HG02938 (cell line): ENCODE measurements around the gene ADAMTS2.

Experiments used
- ATAC-seq: cut with Tn5 transposase; IDR thresholded peaks from one replicate; pipeline ENCODE4 v1.9.1; 2021; ENCODE audit warnings: mild to moderate bottlenecking, moderate library complexity; ENCODE audit not compliant: unreplicated experiment

Gene ADAMTS2

GRCh38 chr5:179204572-179204971 is 140.7 kb downstream of the ADAMTS2 start:
- no peak for ATAC-seq

DNA sequence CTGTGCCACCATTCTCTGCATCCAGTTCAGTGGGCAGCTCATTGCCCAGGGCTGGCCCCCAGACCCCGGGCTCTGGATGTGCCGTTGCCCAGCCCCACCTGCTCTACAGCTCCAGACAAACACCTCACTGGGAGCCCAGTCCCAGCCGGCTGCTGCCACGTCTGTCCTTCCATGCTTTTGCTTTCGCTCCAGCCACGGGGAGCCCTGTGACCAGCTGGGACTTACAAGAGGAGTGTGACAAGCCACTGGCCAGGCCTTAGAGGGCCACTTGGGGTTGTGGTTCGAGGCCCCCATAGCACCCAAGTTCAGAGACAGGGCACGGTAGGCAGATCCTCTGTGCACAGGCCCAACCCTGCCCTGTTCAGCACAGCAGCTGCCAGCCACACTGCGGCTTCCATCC is 142.0 kb downstream of the ADAMTS2 start:
- no peak for ATAC-seq

- ATAC-seq = no peak
Measured at GRCh38 chr5:179201986-179202385, 143.3 kb downstream of the ADAMTS2 start.

GRCh38 chr5:179199246-179199645 is 146.0 kb downstream of the ADAMTS2 start:
- no peak for ATAC-seq

DNA sequence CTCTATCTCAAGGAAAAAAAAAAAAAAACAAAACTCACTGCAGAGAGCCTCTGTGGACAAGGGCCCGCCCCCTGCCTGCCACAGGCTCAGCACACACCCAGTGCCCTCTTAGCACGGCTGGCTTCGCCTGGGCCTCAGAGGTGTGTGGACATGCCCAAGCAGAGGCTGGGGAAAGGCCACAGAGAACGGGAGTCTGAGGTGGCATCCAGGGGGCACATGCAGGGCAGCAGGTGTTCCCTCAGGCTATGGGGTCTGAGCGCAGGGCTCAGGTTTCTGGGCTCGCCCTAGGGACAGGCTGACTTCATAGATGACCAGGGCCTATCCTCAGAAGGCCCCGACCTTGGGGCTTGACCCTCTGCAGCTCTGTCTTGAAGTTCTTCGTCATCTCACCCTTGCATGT is 146.4 kb downstream of the ADAMTS2 start:
- no peak for ATAC-seq

DNA sequence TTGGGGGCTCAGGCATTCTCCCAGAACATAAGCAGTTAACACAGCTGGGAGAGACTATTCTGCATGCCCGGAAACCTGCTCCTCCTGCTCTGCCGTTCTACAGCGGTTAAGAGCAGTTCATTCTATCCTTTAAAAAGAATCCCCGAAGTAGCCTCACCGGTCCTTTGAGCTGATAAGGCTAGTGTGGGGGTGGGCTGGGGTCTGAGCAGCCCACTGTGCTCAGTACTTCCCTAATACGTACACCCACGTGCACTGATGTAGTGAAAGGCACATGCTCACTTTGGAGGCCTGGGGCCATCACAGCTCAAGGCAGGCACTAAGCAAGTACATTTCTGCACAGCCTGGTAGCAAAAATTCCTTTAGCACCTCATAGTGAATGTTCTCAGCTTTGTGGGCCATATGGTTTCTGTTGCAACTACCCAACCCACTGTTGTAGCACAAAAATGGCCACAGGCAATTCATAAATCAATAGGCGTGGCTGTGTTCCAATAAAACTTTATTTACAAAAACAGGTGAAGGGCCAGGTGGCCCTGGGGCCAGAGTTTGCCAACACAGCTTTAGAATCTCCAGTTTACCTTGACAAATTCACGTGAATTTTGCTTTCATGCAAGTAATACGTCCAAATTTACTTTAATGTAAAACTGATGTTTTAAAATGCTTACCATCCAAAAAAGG is 148.7 kb downstream of the ADAMTS2 start:
- ATAC-seq = no peak

GRCh38 chr5:179195561-179196404 is 149.5 kb downstream of the ADAMTS2 start:
- ATAC-seq = no peak

DNA sequence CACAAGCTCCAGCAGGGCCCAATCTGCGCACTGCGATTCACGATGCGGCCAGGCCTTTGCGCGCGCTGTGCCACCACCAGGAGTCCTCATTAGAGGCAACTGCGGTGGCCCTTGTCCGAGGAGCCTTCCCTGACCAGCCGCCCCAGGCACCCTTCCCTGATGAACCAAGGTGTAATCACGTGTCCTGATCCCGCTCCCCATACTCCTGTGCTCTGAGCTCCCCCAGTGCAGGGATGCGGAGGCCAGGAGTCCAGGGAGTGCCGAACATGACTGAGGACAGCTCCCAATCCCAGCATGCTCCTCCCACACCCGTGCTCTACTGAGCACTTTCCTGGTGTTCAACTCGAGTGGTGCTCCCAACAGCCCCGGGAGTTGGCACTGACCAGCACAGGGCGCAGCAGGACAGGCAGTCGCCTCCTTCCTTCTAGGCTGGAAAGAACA is 150.3 kb downstream of the ADAMTS2 start:
- ATAC-seq = no peak

- ATAC-seq = no peak
Measured at GRCh38 chr5:179194201-179194910, 150.9 kb downstream of the ADAMTS2 start.

DNA sequence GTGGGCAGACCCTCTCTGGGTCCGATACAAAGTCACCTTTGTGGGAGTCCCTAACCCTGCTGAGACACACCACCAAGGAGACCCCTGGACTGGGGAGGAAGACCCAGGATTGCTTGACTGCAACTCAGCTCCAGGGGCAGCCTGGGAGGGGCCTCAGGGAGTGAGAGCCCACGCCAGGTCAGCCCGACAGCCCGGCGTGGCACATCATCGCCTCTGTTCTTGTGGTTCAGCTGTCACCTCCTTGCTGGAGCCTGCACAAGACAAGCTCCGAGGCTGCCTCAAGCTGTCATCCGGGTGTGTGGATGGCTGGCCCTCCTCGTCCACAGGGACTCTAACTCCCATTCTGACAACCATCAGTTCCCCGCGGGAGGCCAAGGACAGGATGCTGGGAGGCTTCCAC is 151.5 kb downstream of the ADAMTS2 start:
- no peak for ATAC-seq

DNA sequence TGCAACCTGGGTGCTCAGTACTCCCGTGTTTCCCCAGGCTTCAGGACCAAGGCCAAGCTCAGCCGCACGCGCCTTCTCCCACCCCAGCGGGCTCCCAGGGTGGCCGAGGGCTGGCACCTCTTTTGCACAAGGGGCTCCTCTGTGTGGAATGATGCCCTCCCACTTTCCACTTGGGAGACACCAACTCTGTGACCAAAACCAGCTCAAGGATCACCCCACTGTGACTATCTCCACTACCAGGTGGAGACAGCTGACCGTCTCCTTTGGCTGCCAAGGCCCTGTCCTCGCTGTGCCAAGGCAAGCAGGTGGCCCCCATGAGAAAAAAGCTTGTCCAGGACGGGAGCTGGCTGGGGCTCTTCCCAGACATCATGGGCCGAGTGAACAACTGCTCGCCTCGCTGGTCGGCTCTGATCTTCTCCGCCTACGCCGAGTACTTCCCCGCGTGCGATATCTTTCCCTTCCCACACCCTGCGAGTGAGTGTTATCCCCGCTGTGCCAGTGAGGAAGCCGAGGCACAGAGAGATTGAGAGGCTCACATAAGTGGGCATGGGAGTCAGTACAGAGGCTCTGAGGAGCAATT is 152.3 kb downstream of the ADAMTS2 start:
- ATAC-seq = no peak

GRCh38 chr5:179192185-179192890 is 152.9 kb downstream of the ADAMTS2 start:
- no peak for ATAC-seq

DNA sequence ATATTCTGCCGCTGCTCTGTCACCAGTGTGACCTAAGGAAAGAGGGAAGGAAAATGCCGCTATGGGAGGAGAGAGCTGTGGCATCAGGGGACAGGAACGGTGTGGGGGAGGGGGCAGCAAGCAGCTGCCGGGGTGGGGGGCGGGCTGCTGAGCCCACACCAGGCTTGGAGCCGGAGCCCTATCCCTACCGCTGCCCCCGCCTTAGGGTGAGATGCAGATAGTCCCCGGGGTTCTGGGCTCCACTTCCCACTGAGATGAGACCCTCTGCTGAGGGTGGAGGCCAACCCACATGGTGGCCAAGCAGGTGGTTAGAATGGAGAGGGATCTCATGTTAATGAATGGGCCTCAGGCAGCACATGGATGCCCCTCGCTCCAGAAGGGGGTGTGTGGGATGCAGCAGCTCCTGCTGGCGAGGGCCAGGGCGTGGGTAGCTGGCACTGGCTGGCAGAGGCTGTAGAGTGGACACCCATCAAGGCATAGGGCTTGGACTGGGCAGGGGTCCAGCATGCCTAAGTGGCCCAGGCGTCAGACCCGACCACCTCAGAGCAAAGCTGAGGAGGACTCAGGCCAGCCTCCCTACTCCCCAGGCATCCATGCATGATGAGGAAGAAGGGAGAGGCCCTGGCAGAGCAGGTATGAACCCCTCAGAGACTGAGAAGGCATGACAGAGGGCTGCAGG is 153.6 kb downstream of the ADAMTS2 start:
- ATAC-seq = no peak

GRCh38 chr5:179190851-179191505 is 154.3 kb downstream of the ADAMTS2 start:
- ATAC-seq = no peak

DNA sequence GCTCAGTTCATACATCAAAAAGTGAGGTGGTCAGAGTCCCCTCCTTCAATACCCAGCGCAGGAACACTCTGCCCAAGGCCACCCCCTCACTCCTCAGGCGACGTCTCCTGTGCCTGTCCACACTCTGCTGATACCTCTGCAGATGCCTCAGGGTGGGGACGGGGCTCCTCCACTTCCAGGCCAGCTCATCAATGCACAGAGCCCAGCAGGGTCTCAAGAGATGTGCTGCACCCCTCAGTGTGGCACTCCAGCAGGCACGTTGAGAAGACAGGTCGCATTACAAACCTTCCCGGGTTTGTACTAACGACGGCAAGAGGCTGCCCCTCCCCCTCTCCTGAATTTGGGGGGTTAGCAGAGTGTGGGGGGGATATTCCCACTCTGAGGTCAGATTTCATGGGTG is 156.6 kb downstream of the ADAMTS2 start:
- ATAC-seq = no peak

DNA sequence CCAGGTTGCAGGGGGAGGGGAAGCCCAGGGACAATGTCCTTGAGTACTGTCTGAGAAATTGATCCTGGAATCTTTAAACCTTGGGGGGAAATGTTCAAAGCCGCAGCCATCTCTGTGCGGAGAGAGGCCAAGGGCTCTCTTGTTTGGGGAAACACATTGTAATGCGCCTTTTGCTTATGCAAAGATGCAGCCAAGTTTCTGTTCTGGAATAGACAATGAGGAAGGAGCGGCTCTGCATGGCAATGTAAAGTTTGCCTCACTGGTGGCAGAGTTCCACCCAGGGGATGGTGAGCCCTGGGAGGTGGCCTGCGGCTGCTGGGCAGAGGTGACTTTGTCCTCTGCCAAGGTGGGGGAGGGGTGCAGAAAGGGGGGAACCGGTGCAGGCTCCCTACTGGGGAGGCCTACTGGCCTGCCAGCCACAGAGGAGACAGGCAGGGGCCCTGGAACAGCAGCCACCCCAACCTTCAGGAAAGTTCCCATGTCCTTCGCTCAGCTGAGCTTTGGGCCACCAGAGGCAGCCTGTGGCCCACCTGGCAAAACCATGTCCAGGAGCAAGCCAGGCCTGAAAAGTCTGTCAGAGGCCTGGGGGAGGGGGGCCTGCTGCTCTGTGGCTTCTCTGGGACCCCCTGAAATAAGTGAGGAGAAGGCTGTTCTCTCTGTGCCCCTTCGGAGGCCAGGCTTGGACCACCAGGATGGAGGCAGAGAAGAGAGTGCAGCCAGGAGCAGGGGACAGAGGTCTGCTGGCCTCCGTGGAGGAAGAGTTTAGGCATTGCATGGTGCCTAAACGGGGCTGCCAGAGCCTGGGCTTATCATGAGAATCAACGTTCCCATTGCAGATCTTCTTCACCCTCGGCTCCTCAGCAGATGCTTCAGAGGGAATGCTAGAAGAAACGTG is 157.3 kb downstream of the ADAMTS2 start:
- ATAC-seq = no peak

DNA sequence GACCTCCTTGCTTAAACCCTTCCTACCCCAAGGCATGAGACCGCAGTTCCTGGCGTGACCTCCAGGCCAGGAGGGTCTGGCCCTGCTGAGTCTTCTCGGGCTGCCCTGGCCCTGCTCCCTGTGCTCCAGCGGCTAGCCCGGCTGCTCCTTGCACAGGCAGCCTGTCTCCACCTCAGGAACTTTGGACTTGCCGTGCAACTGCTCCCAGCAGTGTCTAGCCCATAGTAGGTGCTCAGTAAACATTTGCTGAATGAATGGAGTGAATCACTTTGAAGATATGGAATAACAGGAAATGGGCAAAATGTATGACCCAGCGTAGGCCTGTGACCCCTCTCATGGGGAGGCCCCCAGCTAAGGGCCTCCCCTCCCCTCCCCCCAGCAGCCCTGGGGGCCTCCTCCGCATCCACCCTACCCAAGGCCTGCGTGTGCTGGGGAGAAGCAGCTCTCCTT is 158.0 kb downstream of the ADAMTS2 start:
- no peak for ATAC-seq

GRCh38 chr5:179186801-179187200 is 158.5 kb downstream of the ADAMTS2 start:
- no peak for ATAC-seq
